ENCODE data around the gene RNF166. TPM values are rescaled to one million over a fixed set of nuclear protein-coding genes. Genes with fewer than 3 reads are reported as not detected.

The RNF166 gene
- total RNA-seq, 1 donor from 2014 or later, result 26.5 TPM

- H3K9me3 Mint-ChIP-seq (ENCODE audit: unreplicated experiment), result no peaks in the 10 kb centered on the region
- no peak for TF ChIP-seq CTCF (IDR thresholded peaks at IDR 0.05; ENCODE audit: partially characterized antibody, unreplicated experiment)
- no peaks in the 10 kb centered on the region for H3K36me3 Mint-ChIP-seq (ENCODE audit: unreplicated experiment)
- no peaks in the 10 kb centered on the region for H3K27me3 Mint-ChIP-seq (ENCODE audit: unreplicated experiment)
- no peak for DNase-seq
- no peak overlapping the region for H3K27ac Mint-ChIP-seq (ENCODE audit: unreplicated experiment)
- H3K4me1 Mint-ChIP-seq (ENCODE audit: low read depth, unreplicated experiment), result no peaks in the 10 kb centered on the region
- H3K4me3 Mint-ChIP-seq (ENCODE audit: unreplicated experiment), result no peak overlapping the region
These were observed 9.8 kb downstream of the RNF166 start for GRCh38 chr16:88696441-88696840.

GRCh38 chr16:88695753-88696152, 10.5 kb downstream of the RNF166 start:
- Mint-ChIP-seq H3K4me1 (ENCODE audit: low read depth, unreplicated experiment) (no peaks in the 10 kb centered on the region), H3K4me3 (ENCODE audit: unreplicated experiment) (no peak overlapping the region), H3K9me3 (ENCODE audit: unreplicated experiment) (no peaks in the 10 kb centered on the region), H3K36me3 (ENCODE audit: unreplicated experiment) (no peaks in the 10 kb centered on the region), H3K27me3 (ENCODE audit: unreplicated experiment) (peaks cover 2% of the 10 kb centered on the region), H3K27ac (ENCODE audit: unreplicated experiment) (no peak overlapping the region)
- TF ChIP-seq CTCF (IDR thresholded peaks at IDR 0.05; ENCODE audit: partially characterized antibody, unreplicated experiment), result no peak
- no peak for DNase-seq

GRCh38 chr16:88695218-88695617, 11.0 kb downstream of the RNF166 start:
- H3K4me3 Mint-ChIP-seq (ENCODE audit: unreplicated experiment), result no peak overlapping the region
- DNase-seq, result no peak
- TF ChIP-seq CTCF (IDR thresholded peaks at IDR 0.05; ENCODE audit: partially characterized antibody, unreplicated experiment), result no peak
- no peaks in the 10 kb centered on the region for H3K36me3 Mint-ChIP-seq (ENCODE audit: unreplicated experiment)
- H3K4me1 Mint-ChIP-seq (ENCODE audit: low read depth, unreplicated experiment), result no peaks in the 10 kb centered on the region
- H3K9me3 Mint-ChIP-seq (ENCODE audit: unreplicated experiment), result no peaks in the 10 kb centered on the region
- peaks cover 3% of the 10 kb centered on the region for H3K27me3 Mint-ChIP-seq (ENCODE audit: unreplicated experiment)
- H3K27ac Mint-ChIP-seq (ENCODE audit: unreplicated experiment), result no peak overlapping the region

GRCh38 chr16:88694221-88695087, 11.8 kb downstream of the RNF166 start:
- H3K27ac Mint-ChIP-seq (ENCODE audit: unreplicated experiment), result no peak overlapping the region
- no peak overlapping the region for H3K4me3 Mint-ChIP-seq (ENCODE audit: unreplicated experiment)
- no peaks in the 10 kb centered on the region for H3K36me3 Mint-ChIP-seq (ENCODE audit: unreplicated experiment)
- no peak for TF ChIP-seq CTCF (IDR thresholded peaks at IDR 0.05; ENCODE audit: partially characterized antibody, unreplicated experiment)
- no peaks in the 10 kb centered on the region for H3K4me1 Mint-ChIP-seq (ENCODE audit: low read depth, unreplicated experiment)
- DNase-seq, result no peak
- H3K9me3 Mint-ChIP-seq (ENCODE audit: unreplicated experiment), result no peaks in the 10 kb centered on the region
- peaks cover 3% of the 10 kb centered on the region for H3K27me3 Mint-ChIP-seq (ENCODE audit: unreplicated experiment)

GRCh38 chr16:88693420-88694177, 12.6 kb downstream of the RNF166 start:
- DNase-seq, result no peak
- Mint-ChIP-seq H3K9me3 (ENCODE audit: unreplicated experiment) (no peaks in the 10 kb centered on the region), H3K36me3 (ENCODE audit: unreplicated experiment) (no peaks in the 10 kb centered on the region), H3K4me3 (ENCODE audit: unreplicated experiment) (no peak overlapping the region), H3K27ac (ENCODE audit: unreplicated experiment) (no peak overlapping the region), H3K4me1 (ENCODE audit: low read depth, unreplicated experiment) (no peaks in the 10 kb centered on the region), H3K27me3 (ENCODE audit: unreplicated experiment) (peaks cover 5% of the 10 kb centered on the region)
- TF ChIP-seq CTCF (IDR thresholded peaks at IDR 0.05; ENCODE audit: partially characterized antibody, unreplicated experiment), result no peak
